K562 (cell line): ENCODE results near the gene ATP1A2. TPM values are rescaled to one million over a fixed set of nuclear protein-coding genes. Genes with fewer than 3 reads are reported as not detected.

Experiments
- ATAC-seq: fragments of 200-7000 bp; cut with Tn5 transposase; 3 replicates; pipeline ENCODE4 v1.9.1; 2020; ENCODE audit warnings: moderate library complexity
- BruUV-seq: library from RNA; stranded (reverse); fragments of 400-500 nt; replicated peaks from 2 replicates; lab custom pipeline; 2021; lab: Mats Ljungman, UMichigan
- CTCF ChIA-PET: fragments of 300-600 bp; formaldehyde crosslinking; extraction: SDS; loops from one replicate; lab custom pipeline; 2021; ENCODE audit warnings: low intra/inter-chr PET ratio; lab: Yijun Ruan, JAX
- POLR2A ChIA-PET: fragments of 300-600, 350-650 bp; sonication (Branson Sonifier 250); formaldehyde crosslinking; extraction: SDS; loops from one replicate; lab custom pipeline; 2021; ENCODE audit warnings: antibody characterized with exemption, inconsistent platforms; lab: Yijun Ruan, JAX
- DNase-seq, 4 experiments: peaks; one replicate each; pipeline versions ENCODE4 v3.0.0 to v3.0.0-alpha.2; 2011 to 2018; ENCODE audit warnings: low spot score in 3 of 4, mixed read lengths in 3 of 4; ENCODE audit errors: extremely low read depth in 1 of 4
- FAIRE-seq: peaks from 2 replicates; lab custom pipeline; 2011; peaks lifted over from hg19 to GRCh38; lab: Jason Lieb, UNC
- H2AFZ ChIP-seq: 2 replicates; pipeline ENCODE4 v1.6.0; 2011; ENCODE audit warnings: low read depth, low read length, control low read depth, inconsistent platforms
- H3K27ac ChIP-seq: fragments of 200-600 bp; 3 replicates; pipeline ENCODE4 v1.8.0; 2011; ENCODE audit warnings: low read depth, mild to moderate bottlenecking, control low read depth, inconsistent platforms, low read length, moderate library complexity, mixed read lengths; ENCODE audit errors: extremely low read depth
- H3K27me3 ChIP-seq, 2 experiments: fragments of 300-600 bp in 1 of 2; 2 replicates in 1 of 2; 3 replicates in 1 of 2; pipeline versions ENCODE4 v1.6.0 to v1.8.0; 2011; ENCODE audit warnings: inconsistent platforms in 2 of 2, low read length in 2 of 2, mild to moderate bottlenecking in 1 of 2, mixed read lengths in 1 of 2, moderate library complexity in 1 of 2; ENCODE audit not compliant: control insufficient read depth in 2 of 2, insufficient read depth in 2 of 2
- H3K36me3 ChIP-seq: fragments of 300-600 bp; 3 replicates; pipeline ENCODE4 v1.8.0; 2011; ENCODE audit warnings: mild to moderate bottlenecking, low read length, inconsistent platforms; ENCODE audit not compliant: control insufficient read depth, insufficient read depth
- H3K4me1 ChIP-seq, 2 experiments: fragments of 200-600 bp in 1 of 2; replicated peaks in 1 of 2; 2 replicates in 1 of 2; 3 replicates in 1 of 2; pipeline versions ENCODE4 v1.5.1 to v1.8.0; 2011; ENCODE audit warnings: inconsistent platforms in 2 of 2, low read length in 2 of 2, mild to moderate bottlenecking in 1 of 2, mixed read lengths in 1 of 2, moderate library complexity in 1 of 2; ENCODE audit not compliant: control insufficient read depth in 2 of 2, insufficient read depth in 2 of 2
- H3K4me2 ChIP-seq: 2 replicates; pipeline ENCODE4 v1.6.1; 2011; ENCODE audit warnings: low read length, control low read depth, inconsistent platforms, mixed read lengths; ENCODE audit not compliant: insufficient read depth
- H3K4me3 ChIP-seq: fragments of 200-600 bp; sonication (generic), shearing (Covaris generic); 2 replicates; pipeline ENCODE4 v1.5.1; 2016; ENCODE audit warnings: control low read depth, inconsistent platforms
- H3K79me2 ChIP-seq: fragments of 200-600 bp; 3 replicates; pipeline ENCODE4 v1.8.0; 2011; ENCODE audit warnings: low read length, inconsistent platforms; ENCODE audit not compliant: control insufficient read depth, insufficient read depth
- H3K9ac ChIP-seq, 2 experiments: 2 replicates each; pipeline versions ENCODE4 v1.6.0 to v1.6.1; 2011; ENCODE audit warnings: low read depth in 2 of 2, low read length in 2 of 2, control low read depth in 1 of 2, inconsistent platforms in 1 of 2, mild to moderate bottlenecking in 1 of 2, mixed read lengths in 1 of 2; ENCODE audit not compliant: insufficient read depth in 1 of 2
- H3K9me1 ChIP-seq: one replicate; pipeline ENCODE4 v1.6.0; 2011; ENCODE audit warnings: inconsistent platforms, mild to moderate bottlenecking, low read length, moderate library complexity; ENCODE audit not compliant: control insufficient read depth, insufficient read depth
- H3K9me3 ChIP-seq: replicated peaks from 2 replicates; pipeline ENCODE4 v1.5.1; 2011; ENCODE audit warnings: low read depth, low read length, inconsistent platforms; ENCODE audit not compliant: control insufficient read depth, insufficient read depth
- H4K20me1 ChIP-seq: replicated peaks from 2 replicates; pipeline ENCODE4 v1.6.1; 2011; ENCODE audit warnings: low read length, inconsistent platforms, mixed read lengths; ENCODE audit not compliant: control insufficient read depth, insufficient read depth
- CEBPZ ChIP-seq: fragments of 150-350 bp; IDR thresholded peaks from 2 replicates; pipeline ENCODE4 v1.6.1; 2014; ENCODE audit warnings: low read depth, mild to moderate bottlenecking, low read length, borderline replicate concordance
- GTF2E2 ChIP-seq: fragments of 200-800 bp; sonication (Bioruptor generic); IDR thresholded peaks from 2 replicates; pipeline ENCODE4 v1.6.1; 2016; ENCODE audit warnings: missing genetic modification characterization, missing compliant biosample characterization
- JUN ChIP-seq, 2 experiments: sonication (generic) in 1 of 2; formaldehyde crosslinking in 1 of 2; IDR thresholded peaks; 2 replicates each; pipeline versions ENCODE4 v1.6.1 to v1.8.0; 2012 to 2022; ENCODE audit warnings: borderline replicate concordance in 2 of 2, mild to moderate bottlenecking in 2 of 2, improper control_type of control experiment in 1 of 2, low read depth in 1 of 2, low read length in 1 of 2, missing genetic modification reagents in 1 of 2
- THAP7 ChIP-seq: fragments of 250-450 bp; sonication (Bioruptor Pico); IDR thresholded peaks from 2 replicates; pipeline ENCODE4 v1.5.0; 2021
- in situ Hi-C: fragments of 300-500 bp; cut with MboI; formaldehyde crosslinking; loops from 4 replicates; pipeline ENCODE4 v1.15.0; 2018; ENCODE audit warnings: inconsistent platforms, mixed read lengths
- intact Hi-C: fragments of 100-400 bp; cut with micrococcal nuclease; formaldehyde crosslinking; loops from 2 replicates; pipeline ENCODE4 v1.14.2; 2022
- polyA plus RNA-seq, 8 experiments: library from polyadenylated mRNA; depleted of rRNA in 4 of 8; stranded (reverse) in 5 of 8; unstranded in 3 of 8; fragments of >200 nt; fragmentation: Nextera tagmentation in 2 of 8; fragmentation: Illumina TruSeq in 1 of 8; extraction: Ambion mirVana in 2 of 8; extraction: Trizol in 1 of 8; gene quantifications; 2 replicates each; pipeline versions ENCODE4 v1.2.1 to v1.2.3, GENCODE V29; 2011 to 2014; ENCODE audit warnings: inconsistent platforms in 1 of 8, missing spikeins in 1 of 8
- total RNA-seq, 7 experiments: library from RNA; depleted of rRNA in 6 of 7; stranded (reverse); fragments of >200 nt in 6 of 7; fragmentation: Illumina TruSeq in 2 of 7; extraction: Trizol in 2 of 7; gene quantifications; 2 replicates each; pipeline versions ENCODE4 v1.2.1 to v1.2.3, GENCODE V29; 2011 to 2021; ENCODE audit warnings: low replicate concordance in 1 of 7

ATP1A2 gene
- total and polyA plus RNA-seq, 9 of the 15 experiments (the other 6 are each of a cell fraction or from before 2014, with no cell fraction given): 0.04 to 0.11 (median 0.09) TPM; not detected in 6

- intact Hi-C loops: loop anchor here (5.0 kb wide), 1 partner anchor 113 kb away; no protein-coding TSS in a partner anchor
- no peak overlapping the region for H3K9ac ChIP-seq
- no peak for FAIRE-seq
- H4K20me1 ChIP-seq: no peaks in the 10 kb centered on the region
- H3K27me3 ChIP-seq: peaks cover 5 to 24% of the 10 kb centered on the region in 2 experiments; a peak in 3 of 5 replicates
- H3K79me2 ChIP-seq: no peaks in the 10 kb centered on the region
- no TSS peak for BruUV-seq
- H3K9me3 ChIP-seq: no peaks in the 10 kb centered on the region
- H3K4me3 ChIP-seq: no peak overlapping the region
- CTCF ChIA-PET: no interaction called here
- peaks cover 0 to 9% of the 10 kb centered on the region in 2 experiments; a peak in 3 of 5 replicates for H3K4me1 ChIP-seq
- no peaks in the 10 kb centered on the region for H3K36me3 ChIP-seq
- DNase-seq: no peak
- no peak for ATAC-seq
- H3K27ac ChIP-seq: no peak overlapping the region
- no peak overlapping the region for H2AFZ ChIP-seq
- no peaks in the 10 kb centered on the region for H3K9me1 ChIP-seq
- in situ Hi-C loops: no loop called here
- TF ChIP-seq GTF2E2 (tag) (no peak), THAP7 (no peak), CEBPZ (no peak), JUN (IDR thresholded peaks at IDR 0.05; ENCODE audit: borderline replicate concordance, low read depth, low read length) (no peak), JUN (CRISPR knock-in tag; IDR thresholded peaks at IDR 0.05; ENCODE audit: borderline replicate concordance) (no peak)
- no peak overlapping the region for H3K4me2 ChIP-seq
- POLR2A ChIA-PET: no interaction called here
These were observed 44.3 kb downstream of the ATP1A2 start for GRCh38 chr1:160159846-160160245.
